ENCODE data around the gene HHAT. TPM values are rescaled to one million over a fixed set of nuclear protein-coding genes. Genes with fewer than 3 reads are reported as not detected.

The HHAT gene
- polyA plus RNA-seq, 2 of the 4 experiments (the other 2 are of a cell fraction) = 3.8 to 4.5 TPM

DNA sequence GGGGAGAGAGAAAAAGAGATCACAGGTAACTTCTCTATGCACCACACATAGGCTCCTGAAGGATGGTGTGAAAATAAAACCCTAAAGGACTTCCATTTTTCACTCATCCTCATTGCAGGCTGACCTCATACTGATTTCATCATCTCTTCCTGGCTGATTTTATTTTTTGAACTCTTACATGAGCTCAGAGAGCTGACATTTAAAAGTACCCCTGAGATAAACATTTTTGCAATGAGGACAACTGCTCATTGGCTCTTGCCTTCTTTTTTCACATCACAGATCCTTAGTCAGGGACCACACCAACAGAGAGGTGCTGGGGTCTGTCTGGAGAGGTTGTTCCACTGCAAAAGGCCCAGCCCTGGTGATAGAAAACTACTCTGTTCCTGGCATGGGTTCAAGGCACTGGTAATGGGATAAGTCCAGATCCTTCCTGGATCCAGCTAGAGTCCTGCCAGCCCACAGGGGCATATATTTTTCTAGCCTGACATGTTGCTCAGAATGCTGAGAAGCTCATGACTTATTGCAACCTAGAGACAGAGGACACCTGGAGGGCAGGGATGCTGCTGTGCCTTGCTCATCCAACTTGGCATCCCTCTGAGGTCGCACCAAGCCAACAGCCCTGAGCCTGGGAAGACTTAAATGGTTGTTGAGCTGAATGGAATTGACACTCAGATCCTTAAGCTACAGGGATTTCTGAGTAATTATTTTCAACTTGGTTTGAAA lies 360.0 kb downstream of the HHAT start:
- WGBS (ENCODE audit: missing lambda C conversion rate) = 100% methylated on average over 1 of the region's 1 CpG
- Histone ChIP-seq H3K4me1 (peaks cover 45% of the 10 kb centered on the region), H3K27ac (peak overlapping the region; percentile 59 to 79; a peak in 5 of 6 replicates), H3K9me3 (no peaks in the 10 kb centered on the region), H3K4me2 (peak overlapping the region; percentile 48; the same call in 2 of the 3 replicates), H3K4me3 (no peak overlapping the region)
- TF ChIP-seq, protein P1, sequence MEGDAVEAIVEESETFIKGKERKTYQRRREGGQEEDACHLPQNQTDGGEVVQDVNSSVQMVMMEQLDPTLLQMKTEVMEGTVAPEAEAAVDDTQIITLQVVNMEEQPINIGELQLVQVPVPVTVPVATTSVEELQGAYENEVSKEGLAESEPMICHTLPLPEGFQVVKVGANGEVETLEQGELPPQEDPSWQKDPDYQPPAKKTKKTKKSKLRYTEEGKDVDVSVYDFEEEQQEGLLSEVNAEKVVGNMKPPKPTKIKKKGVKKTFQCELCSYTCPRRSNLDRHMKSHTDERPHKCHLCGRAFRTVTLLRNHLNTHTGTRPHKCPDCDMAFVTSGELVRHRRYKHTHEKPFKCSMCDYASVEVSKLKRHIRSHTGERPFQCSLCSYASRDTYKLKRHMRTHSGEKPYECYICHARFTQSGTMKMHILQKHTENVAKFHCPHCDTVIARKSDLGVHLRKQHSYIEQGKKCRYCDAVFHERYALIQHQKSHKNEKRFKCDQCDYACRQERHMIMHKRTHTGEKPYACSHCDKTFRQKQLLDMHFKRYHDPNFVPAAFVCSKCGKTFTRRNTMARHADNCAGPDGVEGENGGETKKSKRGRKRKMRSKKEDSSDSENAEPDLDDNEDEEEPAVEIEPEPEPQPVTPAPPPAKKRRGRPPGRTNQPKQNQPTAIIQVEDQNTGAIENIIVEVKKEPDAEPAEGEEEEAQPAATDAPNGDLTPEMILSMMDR (IDR thresholded peaks at IDR 0.05) = 0 out of 3 replicates have a peak, but pooled peaks have one; percentile 2
- TF ChIP-seq RAD21 (conservative IDR thresholded peaks at IDR 0.05 in 1 of 2, IDR thresholded peaks at IDR 0.05 in 1 of 2) = no peak
- POLR2A ChIA-PET = no interaction called here
- CTCF ChIA-PET = no interaction called here
- FAIRE-seq (no peak), DNase-seq (ENCODE audit: low read depth in 1 of 2, low spot score in 1 of 2) (no peak), ATAC-seq (no peak)

DNA sequence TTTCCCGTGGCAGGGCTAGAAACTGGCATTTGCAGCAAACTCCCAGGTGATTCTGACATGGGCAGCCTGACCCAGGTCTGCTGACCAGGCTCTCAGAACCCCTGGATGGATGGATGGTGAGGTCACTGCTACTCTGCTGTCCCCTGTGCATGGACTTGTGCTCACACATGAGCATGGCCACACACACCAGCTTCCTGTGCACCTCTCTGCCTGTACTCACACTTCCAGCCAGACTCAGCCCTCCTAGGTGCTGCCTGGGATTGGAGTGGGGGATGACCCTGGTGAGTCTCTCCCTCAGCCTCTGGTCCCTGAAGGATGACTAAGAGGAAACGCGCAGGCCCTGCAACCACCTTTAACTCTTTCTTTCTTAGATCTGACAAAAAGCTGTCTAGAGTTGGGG lies 361.1 kb downstream of the HHAT start:
- no peaks in the 10 kb centered on the region for H3K9me3 ChIP-seq
- peak overlapping the region; percentile 22; the same call in 2 of the 3 replicates for H3K4me2 ChIP-seq
- H3K4me1 ChIP-seq = peaks cover 45% of the 10 kb centered on the region
- H3K4me3 ChIP-seq = no peak overlapping the region
- no peak for FAIRE-seq
- peak in 1 of 2 experiments; percentile 19 for DNase-seq (ENCODE audit: low read depth in 1 of 2, low spot score in 1 of 2)
- TF ChIP-seq MYC (IDR thresholded peaks at IDR 0.05; ENCODE audit: borderline replicate concordance, low read length) (no peak), TP53 (CRISPR knock-in tag; IDR thresholded peaks at IDR 0.05) (no peak), HOXB5 (CRISPR knock-in tag; IDR thresholded peaks at IDR 0.05) (no peak), EP300 (IDR thresholded peaks at IDR 0.05) (no peak)
- peak overlapping the region; percentile 25 to 79; a peak in 5 of 6 replicates for H3K27ac ChIP-seq
- ATAC-seq = peak; percentile 21 to 30; a peak in 2 of 6 replicates
- ChIA-PET POLR2A (no interaction called here), CTCF (no interaction called here)
- 47% methylated on average over 3 of the region's 3 CpGs for WGBS (ENCODE audit: missing lambda C conversion rate)

DNA sequence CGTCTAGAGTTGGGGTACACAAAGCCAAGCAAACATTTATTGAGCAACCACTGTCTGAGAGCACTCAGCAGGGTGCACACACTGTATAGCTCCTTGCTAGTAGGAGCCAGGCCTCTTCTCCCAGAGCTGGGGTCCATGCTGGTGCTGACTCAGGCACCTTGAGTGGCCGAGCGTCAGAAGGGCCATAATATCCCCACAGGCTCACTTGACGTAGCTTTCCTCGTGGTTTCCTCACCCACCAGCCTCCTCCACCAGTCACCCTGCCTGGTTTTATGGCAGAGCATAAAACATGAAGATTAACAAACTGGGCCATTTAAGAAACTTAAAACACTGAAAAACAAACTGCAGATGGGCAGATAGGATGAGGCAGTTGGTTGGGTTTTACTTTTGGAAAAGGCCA lies 361.5 kb downstream of the HHAT start:
- Histone ChIP-seq H3K4me3 (no peak overlapping the region), H3K4me2 (peak overlapping the region; percentile 22; the same call in 2 of the 3 replicates), H3K4me1 (peaks cover 48% of the 10 kb centered on the region), H3K27ac (peak overlapping the region; percentile 25 to 79; a peak in 5 of 6 replicates), H3K9me3 (no peaks in the 10 kb centered on the region)
- FAIRE-seq (no peak), DNase-seq (ENCODE audit: low read depth in 1 of 2, low spot score in 1 of 2) (no peak), ATAC-seq (no peak)
- ChIA-PET POLR2A (no interaction called here), CTCF (no interaction called here)
- no peak for TF ChIP-seq BHLHE40 (IDR thresholded peaks at IDR 0.05; ENCODE audit: low read depth, low read length)
- TF ChIP-seq CBX8 (IDR thresholded peaks at IDR 0.05) = no peak
- TF ChIP-seq SMC3 (IDR thresholded peaks at IDR 0.05) = no peak
- TF ChIP-seq, protein P2, sequence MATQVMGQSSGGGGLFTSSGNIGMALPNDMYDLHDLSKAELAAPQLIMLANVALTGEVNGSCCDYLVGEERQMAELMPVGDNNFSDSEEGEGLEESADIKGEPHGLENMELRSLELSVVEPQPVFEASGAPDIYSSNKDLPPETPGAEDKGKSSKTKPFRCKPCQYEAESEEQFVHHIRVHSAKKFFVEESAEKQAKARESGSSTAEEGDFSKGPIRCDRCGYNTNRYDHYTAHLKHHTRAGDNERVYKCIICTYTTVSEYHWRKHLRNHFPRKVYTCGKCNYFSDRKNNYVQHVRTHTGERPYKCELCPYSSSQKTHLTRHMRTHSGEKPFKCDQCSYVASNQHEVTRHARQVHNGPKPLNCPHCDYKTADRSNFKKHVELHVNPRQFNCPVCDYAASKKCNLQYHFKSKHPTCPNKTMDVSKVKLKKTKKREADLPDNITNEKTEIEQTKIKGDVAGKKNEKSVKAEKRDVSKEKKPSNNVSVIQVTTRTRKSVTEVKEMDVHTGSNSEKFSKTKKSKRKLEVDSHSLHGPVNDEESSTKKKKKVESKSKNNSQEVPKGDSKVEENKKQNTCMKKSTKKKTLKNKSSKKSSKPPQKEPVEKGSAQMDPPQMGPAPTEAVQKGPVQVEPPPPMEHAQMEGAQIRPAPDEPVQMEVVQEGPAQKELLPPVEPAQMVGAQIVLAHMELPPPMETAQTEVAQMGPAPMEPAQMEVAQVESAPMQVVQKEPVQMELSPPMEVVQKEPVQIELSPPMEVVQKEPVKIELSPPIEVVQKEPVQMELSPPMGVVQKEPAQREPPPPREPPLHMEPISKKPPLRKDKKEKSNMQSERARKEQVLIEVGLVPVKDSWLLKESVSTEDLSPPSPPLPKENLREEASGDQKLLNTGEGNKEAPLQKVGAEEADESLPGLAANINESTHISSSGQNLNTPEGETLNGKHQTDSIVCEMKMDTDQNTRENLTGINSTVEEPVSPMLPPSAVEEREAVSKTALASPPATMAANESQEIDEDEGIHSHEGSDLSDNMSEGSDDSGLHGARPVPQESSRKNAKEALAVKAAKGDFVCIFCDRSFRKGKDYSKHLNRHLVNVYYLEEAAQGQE (IDR thresholded peaks at IDR 0.05) = no peak
- TF ChIP-seq, protein P1 (IDR thresholded peaks at IDR 0.05) = no peak
- no peak for TF ChIP-seq ZSCAN20 (CRISPR knock-in tag; IDR thresholded peaks at IDR 0.05)
- no peak for TF ChIP-seq HOXB13 (CRISPR knock-in tag; IDR thresholded peaks at IDR 0.05; ENCODE audit: low read depth)
- no peak for TF ChIP-seq MYC (IDR thresholded peaks at IDR 0.05; ENCODE audit: borderline replicate concordance, low read length)
- TF ChIP-seq EHMT2 (IDR thresholded peaks at IDR 0.05; ENCODE audit: low read depth) = no peak
- TF ChIP-seq KDM5A (IDR thresholded peaks at IDR 0.05) = no peak
- TF ChIP-seq EP300 (IDR thresholded peaks at IDR 0.05) = no peak
- no peak for TF ChIP-seq NPAS2 (CRISPR knock-in tag; IDR thresholded peaks at IDR 0.05; ENCODE audit: borderline replicate concordance)
- no peak for TF ChIP-seq HEYL (CRISPR knock-in tag; IDR thresholded peaks at IDR 0.05)
- TF ChIP-seq ZNF302 (CRISPR knock-in tag; IDR thresholded peaks at IDR 0.05) = no peak
- TF ChIP-seq, protein P3, sequence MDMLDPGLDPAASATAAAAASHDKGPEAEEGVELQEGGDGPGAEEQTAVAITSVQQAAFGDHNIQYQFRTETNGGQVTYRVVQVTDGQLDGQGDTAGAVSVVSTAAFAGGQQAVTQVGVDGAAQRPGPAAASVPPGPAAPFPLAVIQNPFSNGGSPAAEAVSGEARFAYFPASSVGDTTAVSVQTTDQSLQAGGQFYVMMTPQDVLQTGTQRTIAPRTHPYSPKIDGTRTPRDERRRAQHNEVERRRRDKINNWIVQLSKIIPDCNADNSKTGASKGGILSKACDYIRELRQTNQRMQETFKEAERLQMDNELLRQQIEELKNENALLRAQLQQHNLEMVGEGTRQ (IDR thresholded peaks at IDR 0.05) = no peak
- no peak for TF ChIP-seq CHD4 (IDR thresholded peaks at IDR 0.05; ENCODE audit: borderline replicate concordance)
- 86% methylated on average over 5 of the region's 5 CpGs for WGBS (ENCODE audit: missing lambda C conversion rate)
